Stimulated activated CD4-positive, alpha-beta T cell treated with anti-CD3 and anti-CD28 coated beads, Interleukin-1b, Interleukin-23, amount 100 ng/mL, for 1 hour (primary cell): ENCODE data around the gene ZNF648.
"Not testable (repeated sequence)": the region's sequence is repeated elsewhere in the genome, so short reads cannot be mapped to it uniquely, and the experiment has no call there.

Experiments used
- DNase-seq, 2 donors: peaks; one replicate each; pipeline ENCODE4 v3.0.0-alpha.2; 2020; ENCODE audit warnings: low read depth in 2 of 2

ZNF648 gene

DNA sequence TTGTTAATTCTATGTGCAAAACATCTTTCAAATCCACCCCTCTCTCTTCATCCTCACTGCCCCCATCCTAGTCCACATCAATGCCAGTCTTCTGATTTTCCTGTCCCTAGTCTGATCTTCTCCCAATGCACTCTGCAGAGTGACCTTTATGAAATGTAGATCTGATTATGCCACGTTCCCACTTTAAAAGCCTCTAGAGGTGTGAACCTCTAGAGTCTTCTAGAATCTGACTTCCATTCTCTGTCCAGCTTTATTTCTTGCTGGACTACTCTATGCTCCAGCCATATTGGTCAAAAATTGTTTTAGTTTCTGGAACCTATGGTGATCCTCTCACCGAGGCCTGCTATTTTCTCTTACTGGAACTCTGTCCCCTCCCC lies 32.5 kb downstream of the ZNF648 start:
- DNase-seq: no peak

DNA sequence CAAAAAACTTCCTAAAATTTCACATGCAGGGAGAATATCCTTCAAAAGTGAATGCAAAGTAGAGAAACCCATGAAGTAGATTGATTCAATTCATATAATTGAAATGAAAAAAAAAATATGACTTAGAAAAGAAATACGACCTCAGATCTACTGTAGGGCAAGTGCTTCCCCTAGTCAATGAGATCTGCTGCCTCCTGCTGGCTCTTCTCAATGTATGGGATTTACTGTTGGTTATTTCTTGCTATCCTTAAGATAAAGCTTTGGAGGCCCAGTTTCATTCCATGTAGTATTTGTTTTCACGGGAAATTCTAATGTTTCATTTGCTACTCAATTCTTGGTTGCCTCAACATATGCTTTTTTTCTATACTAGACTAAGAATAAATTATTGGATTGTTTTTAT lies 46.2 kb downstream of the ZNF648 start:
- DNase-seq: no peak

DNA sequence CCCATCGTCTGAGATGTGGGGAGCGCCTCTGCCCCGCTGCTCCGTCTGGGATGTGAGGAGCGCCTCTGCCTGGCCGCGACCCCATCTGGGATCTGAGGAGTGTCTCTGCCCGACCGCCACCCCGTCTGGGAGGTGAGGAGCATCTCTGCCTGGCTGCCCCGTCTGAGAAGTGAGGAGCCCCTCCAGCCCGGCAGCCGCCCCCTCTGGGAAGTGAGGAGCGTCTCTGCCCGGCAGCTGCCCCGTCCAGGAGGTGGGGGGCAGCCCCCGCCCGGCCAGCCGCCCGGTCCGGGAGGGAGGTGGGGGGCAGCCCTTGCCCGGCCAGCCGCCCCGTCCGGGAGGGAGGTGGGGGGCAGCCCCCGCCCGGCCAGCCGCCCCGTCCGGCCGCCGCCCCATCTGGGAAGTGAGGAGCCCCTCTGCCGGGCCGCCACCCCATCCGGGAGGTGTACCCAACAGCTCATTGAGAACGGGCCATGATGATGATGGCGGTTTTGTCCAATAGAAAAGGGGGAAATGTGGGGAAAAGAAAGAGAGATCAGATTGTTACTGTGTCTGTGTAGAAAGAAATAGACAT lies 50.6 kb downstream of the ZNF648 start:
- not testable (repeated sequence) for DNase-seq

DNA sequence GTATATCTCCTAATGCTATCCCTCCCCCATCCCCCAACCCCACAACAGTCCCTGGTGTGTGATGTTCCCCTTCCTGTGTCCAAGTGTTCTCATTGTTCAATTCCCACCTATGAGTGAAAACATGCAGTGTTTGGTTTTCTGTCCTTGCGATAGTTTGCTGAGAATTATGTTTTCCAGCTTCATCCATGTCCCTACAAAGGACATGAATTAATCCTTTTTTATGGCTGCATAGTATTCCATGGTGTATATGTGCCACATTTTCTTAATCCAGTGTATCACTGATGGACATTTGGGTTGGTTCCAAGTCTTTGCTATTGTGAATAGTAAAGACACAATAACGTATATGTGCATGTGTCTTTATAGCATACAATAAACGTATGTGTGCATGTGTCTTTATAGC lies 56.1 kb downstream of the ZNF648 start:
- DNase-seq: not testable (repeated sequence)

DNA sequence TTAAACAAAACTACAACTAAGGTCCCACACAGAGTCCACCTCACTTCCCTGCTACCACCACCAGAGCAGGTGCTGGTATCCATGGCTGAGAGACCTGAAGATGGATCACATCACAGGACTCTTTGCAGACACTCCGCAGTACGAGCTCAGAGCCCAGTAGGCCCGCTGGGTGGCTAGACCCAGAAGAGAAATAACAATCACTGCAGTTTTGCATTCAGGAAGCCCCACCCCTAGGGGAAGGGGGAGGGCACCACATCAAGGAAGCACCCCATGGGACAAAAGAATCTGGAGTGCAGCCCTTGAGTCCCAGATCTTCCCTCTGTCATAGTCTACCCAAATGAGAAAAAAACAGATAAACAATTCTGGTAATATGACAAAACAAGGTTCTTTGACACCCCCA lies 56.9 kb downstream of the ZNF648 start:
- DNase-seq: no peak
